MM.1S (cell line): ENCODE measurements around the gene CCDC17.

Experiments
- CTCF ChIP-seq: fragments of 300-600 bp; sonication (generic); IDR thresholded peaks from 2 replicates; pipeline ENCODE4 v1.5.1; 2016; ENCODE audit warnings: antibody characterized with exemption, low read length, mixed read lengths
- EZH2 ChIP-seq: fragments of 300-600 bp; sonication (generic); optimal IDR thresholded peaks from 2 replicates; pipeline ENCODE3; 2017; ENCODE audit warnings: low read depth, mild to moderate bottlenecking, antibody characterized with exemption, low read length, mixed read lengths

- no peak for TF ChIP-seq CTCF
- no peak for TF ChIP-seq EZH2
These were observed 10.8 kb downstream of the CCDC17 start for GRCh38 chr1:45612941-45613579.
